Heart right ventricle (tissue), 16 donors: ENCODE results near the gene FCER2. TPM values are rescaled to one million over a fixed set of nuclear protein-coding genes. Genes with fewer than 3 reads are reported as not detected.

Experiments
- ATAC-seq, 8 donors: fragments of 200-7000 bp; cut with Tn5 transposase; one replicate each; pipeline ENCODE4 v1.9.1; 2020; ENCODE audit warnings: mild to moderate bottlenecking in 8 of 8, moderate library complexity in 8 of 8, moderate number of reproducible peaks in 1 of 8
- DNase-seq, 2 donors: peaks; one replicate each; pipeline ENCODE4 v3.0.0-alpha.2; 2020
- H3K27ac ChIP-seq, 10 donors: fragments of 200-600 bp; sonication (generic) in 2 of 10; one replicate each; pipeline versions ENCODE4 v1.5.0 to v1.8.0; 2020 to 2022; ENCODE audit warnings: mild to moderate bottlenecking in 3 of 10
- H3K27me3 ChIP-seq, 7 donors: fragments of 200-600 bp; one replicate each; pipeline ENCODE4 v1.8.0; 2021 to 2022; ENCODE audit warnings: mild to moderate bottlenecking in 2 of 7
- H3K36me3 ChIP-seq, 9 donors: fragments of 200-600 bp; sonication (generic) in 1 of 9; one replicate each; pipeline versions ENCODE4 v1.5.0 to v1.8.0; 2020 to 2022; ENCODE audit warnings: mild to moderate bottlenecking in 2 of 9
- H3K4me1 ChIP-seq, 9 donors: fragments of 200-600 bp; sonication (generic) in 1 of 9; one replicate each; pipeline versions ENCODE4 v1.5.0 to v1.8.0; 2020 to 2022; ENCODE audit warnings: mild to moderate bottlenecking in 4 of 9
- H3K4me3 ChIP-seq, 10 donors: fragments of 200-600 bp; sonication (generic) in 2 of 10; one replicate each; pipeline versions ENCODE4 v1.5.0 to v1.8.0; 2020 to 2022; ENCODE audit warnings: mild to moderate bottlenecking in 7 of 10, moderate library complexity in 2 of 10
- H3K9me3 ChIP-seq, 11 donors: fragments of 200-600 bp in 10 of 11; sonication (generic) in 2 of 11; one replicate each; pipeline versions ENCODE4 v1.5.0 to v1.8.0; 2013 to 2022; ENCODE audit warnings: mild to moderate bottlenecking in 2 of 11, control low read depth in 1 of 11, moderate library complexity in 1 of 11
- CTCF ChIP-seq, 9 donors: fragments of 200-600 bp; sonication (generic) in 2 of 9; IDR thresholded peaks; one replicate each; pipeline versions ENCODE4 v1.5.0 to v1.8.0; 2021 to 2022; ENCODE audit warnings: antibody characterized with exemption in 9 of 9, mild to moderate bottlenecking in 5 of 9, moderate library complexity in 1 of 9
- WGBS, 2 donors: extraction: QIAGEN DNeasy Blood & Tissue Kit; methylation state at CpG; one replicate each; pipeline ENCODE4 v1.1.7; 2013; ENCODE audit warnings: inconsistent platforms in 1 of 2; 5-methylcytosine and 5-hydroxymethylcytosine counted together
- intact Hi-C, 10 donors: fragments of 100-400 bp; cut with DNase I; formaldehyde crosslinking; loops; one replicate each; pipeline versions ENCODE4 v1.11.1 to v1.14.2; 2022
- polyA plus RNA-seq, 2 donors: library from polyadenylated mRNA; stranded (reverse); fragments of 200-250 nt; gene quantifications; one replicate each; pipeline ENCODE4 v1.2.3, GENCODE V29; 2013
- total RNA-seq, 10 donors: library from RNA; stranded (reverse); fragmentation: NEBNext Ultra II Directional in 3 of 10; extraction: Animal tissue kit (Norgen Biotek cat#: 25700) in 3 of 10; gene quantifications; one replicate each; pipeline versions ENCODE4 v1.2.1 to v1.2.4, GENCODE V29; 2021 to 2023
- donor health status: Arrhythmogenic right ventricular cardiomyopathy.
- donor health status: ischemic (EF 13 %, LVEDD 7.1; RV severe dilation, severe dysfunction).
- donor health status: healthy with polysubstance abuse.
- donor health status: DM: no; HTN: yes; CAD: no.
- donor health status: DM: no; HTN: no; CAD: no.
- donor health status: ischemic (EF 25% LVEDD 6.9; RV normal size, moderate dysfunction).
- donor health status: ischemic (EF 25% LVEDD 5.7; RV mildly dilated, moderate dysfunction).
- donor health status: healthy.
- donor health status: DM: yes; HTN: yes; CAD: no.
- donor health status: Ischemic cardiomyopathy.
- donor health status: ischemic (EF 35%, LVEDD 5.7; RV mildly dilated, moderate dysfunction).
- donor health status: nonischemic (EF 11% LVEDD 7.7; RV severe dilation, severe dysfunction).
- donor health status: DM: yes; HTN: yes; CAD: no.
- donor health status: PGD.
- donor health status: ischemic (EF 29% LVEDD 5.4; RV normal size, mild dysfunction).
- donor health status: nonischemic (EF 23%, LVEDD 6.1; RV moderate dilation, normal function).

The FCER2 gene
- total and polyA plus RNA-seq, 12 donors: 0.13 to 1.0 (median 0.44) TPM; not detected in 5

GRCh38 chr19:7641290-7642276 is 60.3 kb downstream of the FCER2 start:
- WGBS, 2 donors: 82 to 87% methylated on average over 43 of the region's 43 CpGs
- Histone ChIP-seq H3K9me3 (no peaks in the 10 kb centered on the region), H3K36me3 (peaks cover 0 to 26% (median 0%) of the 10 kb centered on the region in 9 donors), H3K4me1 (peaks cover 0 to 18% (median 0%) of the 10 kb centered on the region in 9 donors), H3K27ac (no peak overlapping the region), H3K27me3 (peaks cover 4 to 39% (median 29%) of the 10 kb centered on the region in 7 donors), H3K4me3 (no peak overlapping the region)
- ATAC-seq (no peak), DNase-seq (no peak)
- TF ChIP-seq CTCF (IDR thresholded peaks at IDR 0.05): no peak
- intact Hi-C loops: no loop called here

GRCh38 chr19:7640803-7641202 is 61.1 kb downstream of the FCER2 start:
- ATAC-seq (no peak), DNase-seq (no peak)
- intact Hi-C loops: no loop called here
- WGBS, 2 donors: 86 to 95% methylated on average over 11 of the region's 11 CpGs
- peaks cover 0 to 26% (median under 1%) of the 10 kb centered on the region in 9 donors for H3K4me1 ChIP-seq
- peaks cover 0 to 20% (median 0%) of the 10 kb centered on the region in 9 donors for H3K36me3 ChIP-seq
- H3K9me3 ChIP-seq: no peaks in the 10 kb centered on the region
- H3K4me3 ChIP-seq: no peak overlapping the region
- no peak overlapping the region for H3K27ac ChIP-seq
- no peak for TF ChIP-seq CTCF (IDR thresholded peaks at IDR 0.05)
- peaks cover 4 to 42% (median 27%) of the 10 kb centered on the region in 7 donors for H3K27me3 ChIP-seq

- ATAC-seq (no peak), DNase-seq (no peak)
- TF ChIP-seq CTCF (IDR thresholded peaks at IDR 0.05): no peak
- H3K9me3 ChIP-seq: no peaks in the 10 kb centered on the region
- H3K36me3 ChIP-seq: peaks cover 0 to 20% (median 0%) of the 10 kb centered on the region in 9 donors
- H3K27me3 ChIP-seq: peaks cover 4 to 42% (median 27%) of the 10 kb centered on the region in 7 donors
- no peak overlapping the region for H3K4me3 ChIP-seq
- 96 to 97% methylated on average over 13 of the region's 13 CpGs for WGBS, 2 donors
- intact Hi-C loops: no loop called here
- peaks cover 0 to 26% (median 3%) of the 10 kb centered on the region in 9 donors for H3K4me1 ChIP-seq
- no peak overlapping the region for H3K27ac ChIP-seq
Observed at GRCh38 chr19:7639863-7640348, 62.0 kb downstream of the FCER2 start.

GRCh38 chr19:7638802-7639465 is 63.0 kb downstream of the FCER2 start:
- Histone ChIP-seq H3K9me3 (no peaks in the 10 kb centered on the region), H3K4me1 (peaks cover 0 to 22% (median 3%) of the 10 kb centered on the region in 9 donors), H3K27me3 (peaks cover 4 to 36% (median 27%) of the 10 kb centered on the region in 7 donors), H3K27ac (no peak overlapping the region), H3K4me3 (no peak overlapping the region), H3K36me3 (peaks cover 0 to 15% (median 0%) of the 10 kb centered on the region in 9 donors)
- TF ChIP-seq CTCF (IDR thresholded peaks at IDR 0.05): no peak
- no peak for ATAC-seq
- 58 to 61% methylated on average over 12 of the region's 12 CpGs for WGBS, 2 donors
- no peak for DNase-seq
- intact Hi-C loops: no loop called here
